Esophagus squamous epithelium (tissue), 5 donors: Measurements from ENCODE around the gene PPIA. TPM values are rescaled to one million over a fixed set of nuclear protein-coding genes. Genes with fewer than 3 reads are reported as not detected.
"Not testable (repeated sequence)": the region's sequence is repeated elsewhere in the genome, so short reads cannot be mapped to it uniquely, and the experiment has no call there.

ENCODE experiments used
- DNase-seq: peaks from one replicate; lab custom pipeline; 2025; lab: John Stamatoyannopoulos, UW
- H3K27ac ChIP-seq, 4 donors: fragments of 200-600 bp; sonication (generic); one replicate each; pipeline ENCODE4 v1.5.1; 2016 to 2019; ENCODE audit warnings: mild to moderate bottlenecking in 1 of 4
- H3K27me3 ChIP-seq, 4 donors: fragments of 200-600 bp; sonication (generic); 1 replicate in 3 of 4; 2 replicates in 1 of 4; pipeline versions ENCODE4 v1.5.1 to v1.6.0; 2017 to 2021; ENCODE audit warnings: antibody characterized with exemption in 1 of 4
- H3K36me3 ChIP-seq, 3 donors: fragments of 200-600 bp; sonication (generic); one replicate each; pipeline ENCODE4 v1.5.1; 2016 to 2019
- H3K4me1 ChIP-seq, 3 donors: fragments of 200-600 bp; sonication (generic); one replicate each; pipeline ENCODE4 v1.5.1; 2017 to 2019
- H3K4me3 ChIP-seq, 4 donors: fragments of 200-600 bp; sonication (generic); 1 replicate in 3 of 4; 2 replicates in 1 of 4; pipeline ENCODE4 v1.5.1; 2016 to 2019; ENCODE audit warnings: mild to moderate bottlenecking in 2 of 4, moderate library complexity in 1 of 4
- H3K9me3 ChIP-seq, 3 donors: fragments of 200-600 bp; sonication (generic); one replicate each; pipeline ENCODE4 v1.5.1; 2016 to 2019
- POLR2A ChIP-seq, 4 donors: fragments of 450-650 bp; IDR thresholded peaks; one replicate each; pipeline ENCODE4 v1.6.1; 2017; ENCODE audit warnings: antibody characterized with exemption in 4 of 4, mild to moderate bottlenecking in 4 of 4, moderate library complexity in 3 of 4
- WGBS, 2 donors: methylation state at CpG; one replicate each; pipeline ENCODE4 v1.1.5; 2018; 5-methylcytosine and 5-hydroxymethylcytosine counted together
- intact Hi-C: fragments of 100-400 bp; cut with DNase I; formaldehyde crosslinking; loops from one replicate; pipeline ENCODE4 v1.15.0; 2022
- total RNA-seq, 4 donors: library from RNA; depleted of rRNA; stranded (reverse); fragments of >200 nt; gene quantifications; one replicate each; pipeline ENCODE4 v1.1.0, GENCODE V29; 2016
- TF ChIP-seq, protein P1 (sequence below), 6 experiments: fragments of 450-650 bp in 4 of 6; fragments of 200-600 bp in 2 of 6; sonication (generic) in 2 of 6; IDR thresholded peaks; one replicate each; pipeline ENCODE4 v1.5.1; 2016 to 2019; ENCODE audit warnings: antibody characterized with exemption in 6 of 6, mild to moderate bottlenecking in 4 of 6, moderate library complexity in 4 of 6
- donor health status: DM: yes; HTN: yes; CAD: no.

PPIA gene
- total RNA-seq, 4 donors from 2014 or later: 1,726 to 3,682 (median 2,875) TPM

DNA sequence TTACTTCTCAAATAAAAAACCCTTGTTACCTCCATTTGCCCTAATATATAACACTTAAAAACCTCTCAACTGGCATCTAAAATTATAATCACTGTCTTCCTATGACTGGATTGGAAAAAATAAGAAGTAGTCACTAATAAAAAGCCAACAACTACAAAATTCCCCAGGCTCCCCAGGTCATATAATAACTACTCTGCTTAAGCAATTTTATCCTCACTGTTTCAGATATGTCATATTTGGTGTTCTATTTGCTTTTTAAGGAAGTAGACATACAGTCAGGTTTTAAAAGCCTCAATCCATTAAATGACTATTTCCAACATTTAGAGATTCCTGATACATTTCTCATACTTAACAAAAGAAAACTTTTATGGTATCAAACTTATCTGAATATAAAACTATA, 49.0 kb downstream of the PPIA start:
- Histone ChIP-seq H3K9me3 (no peaks in the 10 kb centered on the region), H3K27ac (peak overlapping the region in 1 of 4 donors; percentile 95), H3K36me3 (peaks cover 0 to 19% (median 2%) of the 10 kb centered on the region in 3 donors), H3K27me3 (no peaks in the 10 kb centered on the region), H3K4me3 (peak overlapping the region in 1 of 4 donors; percentile 84), H3K4me1 (peaks cover 0 to 64% (median 13%) of the 10 kb centered on the region in 3 donors)
- TF ChIP-seq POLR2A (IDR thresholded peaks at IDR 0.05): no peak
- TF ChIP-seq, protein P1, sequence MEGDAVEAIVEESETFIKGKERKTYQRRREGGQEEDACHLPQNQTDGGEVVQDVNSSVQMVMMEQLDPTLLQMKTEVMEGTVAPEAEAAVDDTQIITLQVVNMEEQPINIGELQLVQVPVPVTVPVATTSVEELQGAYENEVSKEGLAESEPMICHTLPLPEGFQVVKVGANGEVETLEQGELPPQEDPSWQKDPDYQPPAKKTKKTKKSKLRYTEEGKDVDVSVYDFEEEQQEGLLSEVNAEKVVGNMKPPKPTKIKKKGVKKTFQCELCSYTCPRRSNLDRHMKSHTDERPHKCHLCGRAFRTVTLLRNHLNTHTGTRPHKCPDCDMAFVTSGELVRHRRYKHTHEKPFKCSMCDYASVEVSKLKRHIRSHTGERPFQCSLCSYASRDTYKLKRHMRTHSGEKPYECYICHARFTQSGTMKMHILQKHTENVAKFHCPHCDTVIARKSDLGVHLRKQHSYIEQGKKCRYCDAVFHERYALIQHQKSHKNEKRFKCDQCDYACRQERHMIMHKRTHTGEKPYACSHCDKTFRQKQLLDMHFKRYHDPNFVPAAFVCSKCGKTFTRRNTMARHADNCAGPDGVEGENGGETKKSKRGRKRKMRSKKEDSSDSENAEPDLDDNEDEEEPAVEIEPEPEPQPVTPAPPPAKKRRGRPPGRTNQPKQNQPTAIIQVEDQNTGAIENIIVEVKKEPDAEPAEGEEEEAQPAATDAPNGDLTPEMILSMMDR (IDR thresholded peaks at IDR 0.05): no peak
- DNase-seq: no peak
- intact Hi-C loops: loop anchor here (5.0 kb wide), 1 partner anchor 258 kb away; no protein-coding TSS in a partner anchor

DNA sequence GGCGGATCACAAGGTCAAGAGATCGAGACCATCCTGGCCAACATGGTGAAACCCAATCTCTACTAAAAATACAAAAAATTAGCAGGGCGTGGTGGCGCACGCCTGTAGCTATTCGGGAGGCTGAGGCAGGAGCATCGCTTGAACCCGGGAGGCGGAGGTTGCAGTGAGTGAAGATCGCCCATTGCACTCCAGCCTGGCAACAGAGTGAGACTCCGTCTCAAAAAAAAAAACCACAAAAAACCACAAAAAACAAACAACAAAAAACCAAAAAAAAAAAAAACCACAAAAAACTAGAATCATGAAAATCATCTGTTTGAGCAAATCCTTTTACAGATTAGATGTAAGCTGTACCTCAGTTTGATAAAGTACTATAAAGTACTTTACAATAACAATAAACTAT, 49.9 kb downstream of the PPIA start:
- Histone ChIP-seq H3K27ac (peak overlapping the region; percentile 95 to 99 (median 98)), H3K4me3 (peak overlapping the region; percentile 65 to 84 (median 77)), H3K4me1 (peaks cover 0 to 62% (median 13%) of the 10 kb centered on the region in 3 donors)
- 22 to 34% methylated on average over 11 of the region's 11 CpGs for WGBS, 2 donors
- not testable (repeated sequence) for DNase-seq, H3K27me3 ChIP-seq, H3K9me3 ChIP-seq, H3K36me3 ChIP-seq
- intact Hi-C loops: loop anchor here (5.0 kb wide), 1 partner anchor 259 kb away; no protein-coding TSS in a partner anchor

DNA sequence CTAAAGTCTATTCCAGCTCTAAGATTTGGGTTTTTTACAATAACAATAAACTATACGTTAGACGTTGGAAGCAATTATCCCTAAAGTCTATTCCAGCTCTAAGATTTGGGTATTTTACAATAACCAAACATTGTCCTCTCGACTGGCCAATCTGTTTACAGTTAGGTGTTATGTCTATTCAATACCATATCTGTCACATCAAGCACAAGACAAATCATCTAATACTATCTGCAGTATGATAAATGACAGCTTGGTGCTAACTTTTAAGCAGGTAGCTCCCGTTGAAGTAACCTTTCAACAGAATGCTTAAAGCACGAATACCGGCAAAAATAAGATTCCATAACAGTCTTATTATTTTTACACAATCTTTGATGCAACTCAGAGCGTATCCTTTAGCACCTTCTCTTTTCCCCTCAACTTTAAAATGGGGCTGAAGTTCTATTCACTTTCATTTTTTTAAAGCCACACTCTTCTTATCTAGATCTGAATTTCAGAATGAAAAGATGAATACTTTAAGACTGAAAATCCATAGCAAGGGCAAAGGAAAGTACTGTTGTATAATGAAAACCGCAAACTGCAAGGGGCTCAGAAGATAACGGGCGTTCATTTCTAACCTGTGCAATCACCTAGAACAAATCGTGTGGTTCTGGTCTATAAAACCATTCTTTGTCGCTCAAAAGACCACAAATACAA, 50.5 kb downstream of the PPIA start:
- 0% methylated on average over 12 of the region's 12 CpGs for WGBS, 2 donors

DNA sequence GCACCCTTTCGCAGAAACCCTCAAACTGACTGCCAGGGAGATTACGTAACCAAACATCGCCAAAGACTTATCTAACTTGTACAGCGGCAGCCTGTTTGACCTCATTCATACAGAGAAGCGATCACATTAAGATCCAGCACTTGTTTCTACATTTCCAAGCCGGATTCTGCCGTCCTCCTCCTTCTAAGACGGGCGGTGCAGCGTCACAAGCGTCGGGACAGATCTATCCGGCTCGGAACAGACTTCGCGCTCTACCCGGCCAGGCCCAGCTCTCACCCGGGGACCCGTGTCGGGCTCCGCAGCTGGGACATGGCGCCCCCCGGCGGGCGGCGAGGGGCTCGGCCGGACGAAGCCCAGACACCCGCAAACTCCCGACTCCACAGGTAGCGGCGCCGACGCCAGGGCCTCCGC, 51.0 kb downstream of the PPIA start:
- Histone ChIP-seq H3K27me3 (no peaks in the 10 kb centered on the region), H3K4me3 (peak overlapping the region; percentile 65 to 84 (median 77)), H3K27ac (peak overlapping the region; percentile 95 to 99 (median 98)), H3K9me3 (no peaks in the 10 kb centered on the region), H3K36me3 (peaks cover 0 to 4% (median 0%) of the 10 kb centered on the region in 3 donors), H3K4me1 (peaks cover 0 to 56% (median 11%) of the 10 kb centered on the region in 3 donors)
- no peak for TF ChIP-seq POLR2A (IDR thresholded peaks at IDR 0.05)
- TF ChIP-seq, protein P1 (IDR thresholded peaks at IDR 0.05): peak; percentile 76 to 93 (median 89)
- peak; percentile 65 for DNase-seq
- 0% methylated on average over 6 to 21 of the region's 36 CpGs for WGBS, 2 donors
- intact Hi-C loops: loop anchor here (5.0 kb wide), 1 partner anchor 260 kb away; no protein-coding TSS in a partner anchor

More for the DNA sequence above, 50.5 kb downstream of the PPIA start:
- TF ChIP-seq POLR2A (IDR thresholded peaks at IDR 0.05): no peak
- TF ChIP-seq, protein P1 (IDR thresholded peaks at IDR 0.05): peak in 1 of 6 experiments; percentile 3
- H3K4me3 ChIP-seq: peak overlapping the region; percentile 65 to 84 (median 77)
- no peak for DNase-seq
- peak overlapping the region; percentile 95 to 99 (median 98) for H3K27ac ChIP-seq
- H3K4me1 ChIP-seq: peaks cover 0 to 59% (median 13%) of the 10 kb centered on the region in 3 donors
- no peaks in the 10 kb centered on the region for H3K9me3 ChIP-seq
- intact Hi-C loops: loop anchor here (5.0 kb wide), 1 partner anchor 260 kb away; no protein-coding TSS in a partner anchor
- H3K36me3 ChIP-seq: peaks cover 0 to 7% (median 0%) of the 10 kb centered on the region in 3 donors
- H3K27me3 ChIP-seq: no peaks in the 10 kb centered on the region

DNA sequence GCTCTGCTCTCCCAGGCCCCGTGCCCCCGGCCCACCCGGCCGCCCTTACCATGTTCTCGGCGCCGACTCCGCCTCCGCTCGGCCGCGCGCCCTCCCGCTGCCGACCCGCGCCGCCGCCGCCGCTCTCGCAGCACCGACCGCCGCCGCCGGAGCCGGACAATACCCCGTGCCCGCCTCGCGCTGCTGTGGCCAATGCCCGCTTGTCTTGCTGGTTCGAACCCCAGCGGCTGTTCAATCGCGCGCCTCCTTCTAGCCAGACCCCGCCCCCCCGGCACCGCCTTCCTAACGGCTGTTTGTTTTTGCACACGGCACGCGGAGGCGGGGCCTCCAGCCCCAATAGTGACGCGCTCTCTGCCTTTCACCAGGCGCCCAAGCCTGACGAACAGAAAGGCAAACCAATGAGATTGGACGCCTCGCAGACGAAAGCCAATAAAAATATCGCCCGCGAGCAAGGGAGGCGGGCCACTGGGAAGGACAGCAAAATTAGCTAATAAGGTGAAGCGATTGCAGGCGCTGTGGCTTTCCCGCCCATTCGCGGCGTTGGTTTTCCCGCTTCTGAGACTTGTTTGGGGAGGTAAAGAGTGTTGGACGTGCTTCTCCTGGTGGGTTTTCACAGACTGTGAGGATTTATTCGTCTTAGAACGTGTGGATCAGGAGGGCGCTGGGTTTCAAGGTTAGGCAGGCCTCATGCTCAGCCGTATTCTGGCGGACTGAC, 51.6 kb downstream of the PPIA start, which contains the start of gene H2AZ2:
H2AZ2 (minus strand) TSS at position 168 of the 715 bp plus-strand sequence; CDS start at position 52, 116 bp downstream.
- Histone ChIP-seq H3K27me3 (no peaks in the 10 kb centered on the region), H3K9me3 (no peaks in the 10 kb centered on the region), H3K36me3 (no peaks in the 10 kb centered on the region), H3K27ac (peak within 1 kb of the TSS; percentile 95 to 99 (median 98)), H3K4me3 (peak within 1 kb of the TSS; percentile 65 to 84 (median 77)), H3K4me1 (peaks cover 0 to 52% (median 10%) of the 10 kb centered on the region in 3 donors)
- TF ChIP-seq POLR2A (IDR thresholded peaks at IDR 0.05): peak in 3 of 4 donors; percentile 73 to 93 (median 91)
- TF ChIP-seq, protein P1 (IDR thresholded peaks at IDR 0.05): peak in 2 of 6 experiments; percentile 4 to 15
- intact Hi-C loops: loop anchor here (5.0 kb wide), 1 partner anchor 261 kb away; no protein-coding TSS in a partner anchor
- DNase-seq: peak; percentile 99
- 1 to 2% methylated on average over 19 to 22 of the region's 70 CpGs for WGBS, 2 donors
